NB4 (cell line): Measurements from ENCODE around the gene LRRC1.

Experiments
- DNase-seq: peaks from one replicate; pipeline ENCODE4 v3.0.0; 2010; ENCODE audit warnings: low read depth
- H3K4me3 ChIP-seq: one replicate; pipeline ENCODE4 v1.5.1; 2011; ENCODE audit warnings: mild to moderate bottlenecking, low read depth, low read length, moderate library complexity
- MAX ChIP-seq: IDR thresholded peaks from 2 replicates; pipeline ENCODE4 v1.6.1; 2011; ENCODE audit warnings: low read depth, low read length
- MYC ChIP-seq: IDR thresholded peaks from 2 replicates; pipeline ENCODE4 v1.6.1; 2011; ENCODE audit warnings: low read depth, low read length
- POLR2A ChIP-seq: IDR thresholded peaks from 2 replicates; pipeline ENCODE4 v1.6.1; 2011; ENCODE audit warnings: mild to moderate bottlenecking; ENCODE audit not compliant: insufficient read length; ENCODE audit errors: extremely low read depth
- TF ChIP-seq, protein P1 (sequence below): IDR thresholded peaks from one replicate; pipeline ENCODE4 v1.5.1; 2012; ENCODE audit warnings: low read depth, low read length

LRRC1 gene

GRCh38 chr6:53852805-53853204, 58.0 kb downstream of the LRRC1 start:
- no peak overlapping the region for H3K4me3 ChIP-seq
- no peak for DNase-seq
- TF ChIP-seq MYC: no peak
- TF ChIP-seq, protein P1, sequence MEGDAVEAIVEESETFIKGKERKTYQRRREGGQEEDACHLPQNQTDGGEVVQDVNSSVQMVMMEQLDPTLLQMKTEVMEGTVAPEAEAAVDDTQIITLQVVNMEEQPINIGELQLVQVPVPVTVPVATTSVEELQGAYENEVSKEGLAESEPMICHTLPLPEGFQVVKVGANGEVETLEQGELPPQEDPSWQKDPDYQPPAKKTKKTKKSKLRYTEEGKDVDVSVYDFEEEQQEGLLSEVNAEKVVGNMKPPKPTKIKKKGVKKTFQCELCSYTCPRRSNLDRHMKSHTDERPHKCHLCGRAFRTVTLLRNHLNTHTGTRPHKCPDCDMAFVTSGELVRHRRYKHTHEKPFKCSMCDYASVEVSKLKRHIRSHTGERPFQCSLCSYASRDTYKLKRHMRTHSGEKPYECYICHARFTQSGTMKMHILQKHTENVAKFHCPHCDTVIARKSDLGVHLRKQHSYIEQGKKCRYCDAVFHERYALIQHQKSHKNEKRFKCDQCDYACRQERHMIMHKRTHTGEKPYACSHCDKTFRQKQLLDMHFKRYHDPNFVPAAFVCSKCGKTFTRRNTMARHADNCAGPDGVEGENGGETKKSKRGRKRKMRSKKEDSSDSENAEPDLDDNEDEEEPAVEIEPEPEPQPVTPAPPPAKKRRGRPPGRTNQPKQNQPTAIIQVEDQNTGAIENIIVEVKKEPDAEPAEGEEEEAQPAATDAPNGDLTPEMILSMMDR: no peak
- no peak for TF ChIP-seq POLR2A
- TF ChIP-seq MAX: no peak

GRCh38 chr6:53854843-53855567, 60.2 kb downstream of the LRRC1 start:
- no peak overlapping the region for H3K4me3 ChIP-seq
- DNase-seq: no peak
- TF ChIP-seq MYC (no peak), MAX (no peak)
- TF ChIP-seq, protein P1: no peak

DNA sequence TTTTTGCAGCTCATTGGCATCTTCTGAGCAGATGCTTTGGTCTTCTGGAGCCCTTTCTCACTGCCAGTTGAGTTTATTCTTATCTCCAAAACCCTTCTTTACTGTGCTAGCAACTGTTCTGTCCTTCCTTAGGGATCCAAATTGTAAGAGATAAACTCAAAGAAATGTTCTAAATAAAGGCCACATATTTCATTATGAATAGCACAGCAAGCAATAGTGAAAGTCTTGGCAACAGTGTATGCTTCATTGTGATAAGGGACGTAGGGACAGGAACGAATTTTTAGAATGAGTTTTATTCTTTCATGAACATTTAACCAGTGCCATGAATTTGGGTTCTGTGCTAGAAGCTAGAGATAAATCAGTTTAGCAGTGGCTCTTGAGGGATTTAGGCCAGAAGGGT, 61.1 kb downstream of the LRRC1 start:
- no peak overlapping the region for H3K4me3 ChIP-seq
- TF ChIP-seq POLR2A (no peak), MAX (no peak), MYC (no peak)
- TF ChIP-seq, protein P1: no peak
- DNase-seq: no peak

- H3K4me3 ChIP-seq: no peak overlapping the region
- TF ChIP-seq MAX (no peak), MYC (no peak), POLR2A (no peak)
- TF ChIP-seq, protein P1: no peak
- DNase-seq: no peak
Measured at GRCh38 chr6:53857318-53858094, 62.7 kb downstream of the LRRC1 start.

- TF ChIP-seq MYC (no peak), POLR2A (no peak), MAX (no peak)
- TF ChIP-seq, protein P1: no peak
- DNase-seq: no peak
- H3K4me3 ChIP-seq: no peak overlapping the region
Measured at GRCh38 chr6:53858196-53858595, 63.4 kb downstream of the LRRC1 start.

DNA sequence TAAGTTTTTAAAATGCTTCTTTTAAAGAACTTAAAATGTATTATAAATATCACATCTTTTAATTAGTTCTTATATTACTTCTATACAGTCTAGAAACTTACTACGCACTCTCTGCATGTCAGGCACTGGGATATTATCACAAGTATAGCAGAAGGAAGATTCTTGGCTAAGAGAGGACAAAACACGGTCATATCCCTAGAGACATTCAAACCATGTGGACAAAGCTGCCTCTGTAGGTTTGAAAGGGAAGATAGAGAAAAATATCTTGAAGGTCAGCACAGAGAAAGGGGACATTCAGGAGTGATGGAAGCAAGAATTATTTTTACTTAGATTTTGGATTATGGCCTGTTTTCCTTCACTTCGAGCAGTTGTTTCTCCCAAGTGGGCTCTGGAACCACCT, 64.1 kb downstream of the LRRC1 start:
- H3K4me3 ChIP-seq: no peak overlapping the region
- DNase-seq: no peak
- TF ChIP-seq MAX (no peak), POLR2A (no peak), MYC (no peak)
- TF ChIP-seq, protein P1: no peak
